Neural progenitor cell (in vitro differentiated cells): ENCODE results near the gene MOBP.

ENCODE experiments used
- CTCF ChIP-seq: fragments of 200-600 bp; sonication (generic); IDR thresholded peaks from 2 replicates; pipeline ENCODE4 v1.5.1; 2017; ENCODE audit warnings: antibody characterized with exemption, mild to moderate bottlenecking
- EZH2 ChIP-seq: fragments of 200-600 bp; sonication (generic); IDR thresholded peaks from 2 replicates; pipeline ENCODE4 v1.6.1; 2017; ENCODE audit warnings: antibody characterized with exemption, mild to moderate bottlenecking, moderate library complexity

DNA sequence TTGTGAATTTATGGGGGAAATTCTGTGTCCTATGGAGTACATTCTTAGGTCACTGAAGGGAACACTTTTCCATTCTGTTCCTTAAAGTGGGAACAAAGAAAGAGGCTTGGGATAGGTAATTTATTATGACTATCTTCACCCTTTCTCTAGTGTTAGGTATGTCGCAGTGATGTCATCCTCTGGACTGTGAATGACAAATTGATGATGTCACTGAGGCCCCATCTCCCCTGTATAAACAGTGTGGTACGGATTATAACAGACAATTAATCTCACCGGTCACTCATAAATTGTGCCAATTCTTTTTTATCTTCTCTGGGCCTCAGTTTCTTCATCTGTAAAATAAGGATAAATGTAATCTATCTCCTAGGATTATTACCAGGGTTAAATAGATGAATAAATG, 23.5 kb downstream of the MOBP start:
- no peak for TF ChIP-seq CTCF
- no peak for TF ChIP-seq EZH2
